Keratinocyte (primary cell): ENCODE results near the gene GAL3ST2. TPM values are rescaled to one million over a fixed set of nuclear protein-coding genes. Genes with fewer than 3 reads are reported as not detected.

ENCODE experiments used
- DNase-seq: peaks from one replicate; pipeline ENCODE4 v3.0.0-alpha.2; 2011; ENCODE audit warnings: low read depth, missing footprints, low spot score
- FAIRE-seq: peaks from 2 replicates; lab custom pipeline; 2011; peaks lifted over from hg19 to GRCh38; lab: Jason Lieb, UNC
- H2AFZ ChIP-seq: 2 replicates; pipeline ENCODE4 v1.6.0; 2012; ENCODE audit warnings: low read length, control low read depth, inconsistent platforms; ENCODE audit not compliant: control insufficient read depth
- H3K27ac ChIP-seq: 2 replicates; pipeline ENCODE4 v1.5.1; 2011; ENCODE audit warnings: low read length; ENCODE audit not compliant: control insufficient read depth, insufficient read depth
- H3K27me3 ChIP-seq: 3 replicates; pipeline ENCODE4 v1.6.0; 2011; ENCODE audit warnings: low read length; ENCODE audit not compliant: control insufficient read depth, insufficient read depth; ENCODE audit errors: extremely low read depth
- H3K36me3 ChIP-seq, 2 experiments: 2 replicates in 1 of 2; 3 replicates in 1 of 2; pipeline ENCODE4 v1.5.1; 2011; ENCODE audit warnings: low read length in 2 of 2, mild to moderate bottlenecking in 1 of 2; ENCODE audit not compliant: control insufficient read depth in 2 of 2, insufficient read depth in 2 of 2; ENCODE audit errors: extremely low read depth in 1 of 2
- H3K4me1 ChIP-seq: 3 replicates; pipeline ENCODE4 v1.5.1; 2011; ENCODE audit warnings: low read length; ENCODE audit not compliant: control insufficient read depth, insufficient read depth; ENCODE audit errors: extremely low read depth
- H3K4me2 ChIP-seq: 3 replicates; pipeline ENCODE4 v1.6.0; 2011; ENCODE audit warnings: low read depth, low read length; ENCODE audit not compliant: control insufficient read depth, insufficient read depth; ENCODE audit errors: extremely low read depth
- H3K4me3 ChIP-seq, 3 experiments: fragments of 200-600 bp in 1 of 3; sonication (generic) in 1 of 3; 2 replicates in 2 of 3; 3 replicates in 1 of 3; pipeline ENCODE4 v1.5.1; 2011 to 2016; ENCODE audit warnings: low read length in 3 of 3, mild to moderate bottlenecking in 3 of 3, control low read depth in 2 of 3, inconsistent platforms in 1 of 3, low read depth in 1 of 3, mixed read lengths in 1 of 3, mixed run types in 1 of 3, moderate library complexity in 1 of 3; ENCODE audit not compliant: control insufficient read depth in 2 of 3, insufficient read depth in 2 of 3; ENCODE audit errors: extremely low read depth in 1 of 3
- H3K79me2 ChIP-seq: 2 replicates; pipeline ENCODE4 v1.6.0; 2012; ENCODE audit warnings: low read length; ENCODE audit not compliant: control insufficient read depth, insufficient read depth
- H3K9ac ChIP-seq: 3 replicates; pipeline ENCODE4 v1.6.0; 2011; ENCODE audit warnings: low read length; ENCODE audit not compliant: control insufficient read depth, insufficient read depth; ENCODE audit errors: extremely low read depth
- H3K9me1 ChIP-seq: 3 replicates; pipeline ENCODE4 v1.6.0; 2011; ENCODE audit warnings: low read length; ENCODE audit not compliant: control insufficient read depth, insufficient read depth; ENCODE audit errors: extremely low read depth
- H3K9me3 ChIP-seq: 2 replicates; pipeline ENCODE4 v1.5.1; 2012; ENCODE audit warnings: low read depth, low read length; ENCODE audit not compliant: control insufficient read depth
- H4K20me1 ChIP-seq: 3 replicates; pipeline ENCODE4 v1.6.0; 2011; ENCODE audit warnings: low read length; ENCODE audit not compliant: control insufficient read depth, insufficient read depth; ENCODE audit errors: extremely low read depth
- EZH2 ChIP-seq: IDR thresholded peaks from one replicate; pipeline ENCODE4 v1.6.1; 2012; ENCODE audit warnings: inconsistent platforms, mild to moderate bottlenecking, low read length, moderate library complexity
- dilution Hi-C: fragments of 300-500 bp; cut with MboI; formaldehyde crosslinking; loops from one replicate; pipeline ENCODE4 v1.7.0; 2020; ENCODE audit warnings: low sequenced_read_pairs; ENCODE audit not compliant: extremely low pct_ligation_motif_present
- polyA plus RNA-seq, 5 experiments: library from polyadenylated mRNA; depleted of rRNA in 3 of 5; stranded (reverse) in 3 of 5; stranded (forward) in 1 of 5; unstranded in 1 of 5; fragments of >200 nt; gene quantifications; 1 replicate in 1 of 5; 2 replicates in 3 of 5; 3 replicates in 1 of 5; pipeline versions ENCODE4 v1.2.1 to v1.2.3, GENCODE V29; 2011 to 2012; ENCODE audit warnings: missing spikeins in 2 of 5, low read depth in 1 of 5, low replicate concordance in 1 of 5
- TF ChIP-seq, protein P1 (sequence below), 3 experiments: IDR thresholded peaks in 1 of 3; conservative IDR thresholded peaks in 1 of 3; optimal IDR thresholded peaks in 1 of 3; 2 replicates in 2 of 3; 3 replicates in 1 of 3; pipeline versions ENCODE3 to v1.5.1; 2011; ENCODE audit warnings: low read length in 3 of 3, mild to moderate bottlenecking in 3 of 3, moderate library complexity in 2 of 3, control low read depth in 1 of 3, inconsistent platforms in 1 of 3; ENCODE audit not compliant: insufficient read depth in 2 of 3; ENCODE audit errors: extremely low read depth in 1 of 3

Gene GAL3ST2
- polyA plus RNA-seq, 1 donor (not counting 4 experiments of a cell fraction or from before 2014, with no cell fraction given), result not detected

DNA sequence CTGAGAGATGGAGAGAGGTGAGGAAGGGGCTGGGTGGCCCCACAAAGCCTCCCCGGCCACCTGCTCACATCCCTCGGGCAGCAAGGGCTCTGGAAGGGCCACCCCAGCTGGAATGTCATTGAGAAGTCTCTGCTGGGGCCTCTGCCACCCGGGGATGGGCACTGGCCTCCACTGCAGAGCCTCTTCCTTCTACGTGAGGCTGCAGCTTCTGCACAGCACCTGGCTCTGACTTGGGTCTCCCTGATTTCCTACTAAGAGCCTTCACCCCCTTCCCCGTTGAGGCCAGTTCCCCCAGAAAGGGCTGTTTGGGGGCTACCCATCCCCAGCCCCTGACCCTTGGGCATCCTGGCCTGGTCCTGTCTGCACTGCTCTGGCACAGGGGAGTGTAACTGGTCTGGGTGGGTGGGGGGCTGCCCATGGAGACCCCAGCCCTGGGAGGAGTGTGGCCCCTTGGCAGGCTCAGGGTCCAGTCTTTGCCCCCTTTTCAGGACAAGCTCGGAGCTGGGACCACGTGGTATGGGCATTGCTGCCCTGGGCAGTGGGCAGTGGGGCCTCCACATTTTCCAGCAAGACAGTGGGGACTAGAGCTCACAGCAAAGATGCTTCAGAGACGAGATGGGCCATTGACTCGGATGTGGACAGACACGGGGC is 76.5 kb downstream of the GAL3ST2 start:
- TF ChIP-seq, protein P1, sequence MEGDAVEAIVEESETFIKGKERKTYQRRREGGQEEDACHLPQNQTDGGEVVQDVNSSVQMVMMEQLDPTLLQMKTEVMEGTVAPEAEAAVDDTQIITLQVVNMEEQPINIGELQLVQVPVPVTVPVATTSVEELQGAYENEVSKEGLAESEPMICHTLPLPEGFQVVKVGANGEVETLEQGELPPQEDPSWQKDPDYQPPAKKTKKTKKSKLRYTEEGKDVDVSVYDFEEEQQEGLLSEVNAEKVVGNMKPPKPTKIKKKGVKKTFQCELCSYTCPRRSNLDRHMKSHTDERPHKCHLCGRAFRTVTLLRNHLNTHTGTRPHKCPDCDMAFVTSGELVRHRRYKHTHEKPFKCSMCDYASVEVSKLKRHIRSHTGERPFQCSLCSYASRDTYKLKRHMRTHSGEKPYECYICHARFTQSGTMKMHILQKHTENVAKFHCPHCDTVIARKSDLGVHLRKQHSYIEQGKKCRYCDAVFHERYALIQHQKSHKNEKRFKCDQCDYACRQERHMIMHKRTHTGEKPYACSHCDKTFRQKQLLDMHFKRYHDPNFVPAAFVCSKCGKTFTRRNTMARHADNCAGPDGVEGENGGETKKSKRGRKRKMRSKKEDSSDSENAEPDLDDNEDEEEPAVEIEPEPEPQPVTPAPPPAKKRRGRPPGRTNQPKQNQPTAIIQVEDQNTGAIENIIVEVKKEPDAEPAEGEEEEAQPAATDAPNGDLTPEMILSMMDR (optimal IDR thresholded peaks at IDR 0.05 in 1 of 3, IDR thresholded peaks at IDR 0.05 in 1 of 3, conservative IDR thresholded peaks at IDR 0.05 in 1 of 3; ENCODE audit: extremely low read depth in 1 of 3, insufficient read depth in 2 of 3, low read length in 3 of 3), result no peak
- no peak for TF ChIP-seq EZH2
- Histone ChIP-seq H3K4me2 (no peak overlapping the region), H3K9me3 (no peaks in the 10 kb centered on the region), H3K9me1 (no peaks in the 10 kb centered on the region), H3K9ac (no peak overlapping the region), H3K4me1 (no peaks in the 10 kb centered on the region), H3K27ac (no peak overlapping the region), H3K4me3 (no peak overlapping the region), H3K79me2 (no peaks in the 10 kb centered on the region), H3K36me3 (no peaks in the 10 kb centered on the region), H2AFZ (no peak overlapping the region), H3K27me3 (peaks cover 8% of the 10 kb centered on the region), H4K20me1 (no peaks in the 10 kb centered on the region)
- dilution Hi-C loops, result no loop called here
- FAIRE-seq (no peak), DNase-seq (no peak)

Other genes with a start within 250 kb of the GAL3ST2 start
- gene BOK, start 218.1 kb upstream of the GAL3ST2 start, polyA plus RNA-seq, result 15.4 to 25.5 TPM (median 21.7 TPM) in 3 replicates
- gene THAP4, start 139.7 kb upstream of the GAL3ST2 start, polyA plus RNA-seq, result 30.3 to 39.5 TPM (median 36.2 TPM) in 3 replicates
- gene ATG4B, start 139.1 kb upstream of the GAL3ST2 start, polyA plus RNA-seq, result 69.0 to 96.0 TPM (median 72.3 TPM) in 3 replicates
- gene DTYMK, start 90.0 kb upstream of the GAL3ST2 start, polyA plus RNA-seq, result 19.4 to 32.1 TPM (median 31.6 TPM) in 3 replicates
- 17.3 to 21.1 TPM (median 19.1 TPM) in 3 replicates for gene ING5, start 74.8 kb upstream of the GAL3ST2 start, polyA plus RNA-seq
- 5.4 to 10.8 TPM (median 5.8 TPM) in 3 replicates for gene D2HGDH, start 42.2 kb upstream of the GAL3ST2 start, polyA plus RNA-seq
- gene NEU4, start 32.4 kb downstream of the GAL3ST2 start, polyA plus RNA-seq, result not detected in 3 replicates
- gene PDCD1, start 82.1 kb downstream of the GAL3ST2 start, polyA plus RNA-seq, result not detected in 3 replicates
- gene RTP5, start 92.9 kb downstream of the GAL3ST2 start, polyA plus RNA-seq, result not detected in 3 replicates